HEK293 (cell line): Measurements from ENCODE around the gene RAB5A.

ENCODE experiments used
- ZFP37 ChIP-seq: fragments of 450-650 bp; formaldehyde crosslinking; IDR thresholded peaks from 2 replicates; pipeline ENCODE4 v1.5.1; 2016; ENCODE audit warnings: missing biosample characterization, missing genetic modification characterization
- ZNF10 ChIP-seq: fragments of 450-650 bp; formaldehyde crosslinking; IDR thresholded peaks from 2 replicates; pipeline ENCODE4 v1.5.1; 2017; ENCODE audit warnings: missing biosample characterization, missing genetic modification characterization
- ZNF121 ChIP-seq: fragments of 450-650 bp; formaldehyde crosslinking; IDR thresholded peaks from 2 replicates; pipeline ENCODE4 v1.5.1; 2016; ENCODE audit warnings: missing biosample characterization, missing genetic modification characterization
- ZNF768 ChIP-seq: fragments of 450-650 bp; formaldehyde crosslinking; IDR thresholded peaks from 2 replicates; pipeline ENCODE4 v1.5.1; 2018; ENCODE audit warnings: missing biosample characterization, mild to moderate bottlenecking, missing genetic modification characterization
- TF ChIP-seq, protein P1 (sequence below): fragments of 450-650 bp; formaldehyde crosslinking; IDR thresholded peaks from 2 replicates; pipeline ENCODE4 v1.5.1; 2017; ENCODE audit warnings: missing biosample characterization, missing genetic modification characterization

DNA sequence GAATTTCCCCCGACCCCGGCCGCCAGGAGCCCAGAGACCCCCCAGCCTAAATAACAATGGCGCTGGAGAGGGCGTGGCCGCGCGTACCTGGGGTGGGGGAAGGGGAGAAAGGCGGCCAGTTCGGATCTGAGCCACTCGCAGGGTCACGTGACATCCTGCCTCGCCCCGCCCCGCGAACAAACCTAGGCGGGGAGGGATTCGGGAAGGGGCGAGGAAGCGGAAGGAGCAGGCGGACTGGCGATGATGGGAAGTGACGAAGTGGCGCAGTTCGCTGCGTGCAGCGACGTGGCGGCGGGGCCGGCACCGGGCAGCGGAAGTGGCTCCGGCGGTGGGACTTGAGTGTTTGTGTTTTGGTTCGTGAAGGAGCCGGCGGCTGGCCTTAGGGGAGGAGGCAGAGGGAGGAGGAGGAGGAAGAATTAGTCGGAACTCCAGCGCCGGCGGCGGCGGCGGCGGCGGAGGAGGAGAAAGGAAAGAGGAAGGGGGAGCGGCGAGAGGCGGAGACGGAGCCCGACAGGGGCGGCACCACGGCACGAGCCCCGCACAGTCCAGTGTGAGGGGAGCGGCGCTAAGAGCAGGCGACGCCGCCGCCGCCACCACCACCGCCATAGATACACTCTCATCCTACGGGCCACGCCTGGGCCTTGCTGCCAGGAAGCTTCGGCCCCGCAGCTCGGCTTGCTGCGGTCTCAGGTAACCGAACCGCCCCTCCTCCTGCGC lies at the start of gene RAB5A:
- TF ChIP-seq ZNF10: no peak
- TF ChIP-seq ZNF121 (tag by site-specific recombination): no peak
- TF ChIP-seq, protein P1, sequence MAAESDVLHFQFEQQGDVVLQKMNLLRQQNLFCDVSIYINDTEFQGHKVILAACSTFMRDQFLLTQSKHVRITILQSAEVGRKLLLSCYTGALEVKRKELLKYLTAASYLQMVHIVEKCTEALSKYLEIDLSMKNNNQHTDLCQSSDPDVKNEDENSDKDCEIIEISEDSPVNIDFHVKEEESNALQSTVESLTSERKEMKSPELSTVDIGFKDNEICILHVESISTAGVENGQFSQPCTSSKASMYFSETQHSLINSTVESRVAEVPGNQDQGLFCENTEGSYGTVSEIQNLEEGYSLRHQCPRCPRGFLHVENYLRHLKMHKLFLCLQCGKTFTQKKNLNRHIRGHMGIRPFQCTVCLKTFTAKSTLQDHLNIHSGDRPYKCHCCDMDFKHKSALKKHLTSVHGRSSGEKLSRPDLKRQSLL (tag by site-specific recombination): peak; percentile 61; the same call in 1 of the 2 replicates
- no peak for TF ChIP-seq ZNF768 (tag by site-specific recombination)
- TF ChIP-seq ZFP37 (tag by site-specific recombination): no peak
